Measurements from ENCODE around the gene VIPR2.
"Not testable (repeated sequence)": the region's sequence is repeated elsewhere in the genome, so short reads cannot be mapped to it uniquely, and the experiment has no call there.

The VIPR2 gene

GRCh38 chr7:159000070-159000469 is 144.6 kb downstream of the VIPR2 start:
- peaks cover 0 to 4% of the 10 kb centered on the region in 2 donors for H3K4me1 ChIP-seq (ENCODE audit: control insufficient read depth in 2 of 2, insufficient read depth in 1 of 2, low read depth in 1 of 2, low read length in 2 of 2)

GRCh38 chr7:158999496-158999895 is 145.2 kb downstream of the VIPR2 start:
- H3K36me3 ChIP-seq (replicated peaks in 1 of 2; ENCODE audit: control insufficient read depth in 2 of 2, insufficient read depth in 2 of 2, low read length in 2 of 2): no peaks in the 10 kb centered on the region
- H3K9me3 ChIP-seq (replicated peaks in 1 of 2; ENCODE audit: control insufficient read depth in 2 of 2, insufficient read depth in 1 of 2, low read depth in 1 of 2, low read length in 2 of 2): peaks cover 0 to 10% of the 10 kb centered on the region in 2 donors
- no peak overlapping the region for H3K18ac ChIP-seq (ENCODE audit: low read length)
- WGBS, 2 donors (ENCODE audit: extremely low coverage in 2 of 2, insufficient read length in 2 of 2, insufficient replicate concordance in 1 of 2): no CpG with 5 or more reads among the region's 21 CpGs
- no peak overlapping the region for H2BK120ac ChIP-seq (ENCODE audit: low read depth, low read length)
- H3K4me1 ChIP-seq (ENCODE audit: control insufficient read depth in 2 of 2, insufficient read depth in 1 of 2, low read depth in 1 of 2, low read length in 2 of 2): peaks cover 0 to 4% of the 10 kb centered on the region in 2 donors
- H3K4me3 ChIP-seq (ENCODE audit: low read length in 2 of 2): no peak overlapping the region
- H2BK15ac ChIP-seq (ENCODE audit: low read length): no peak overlapping the region
- H2AK5ac ChIP-seq (ENCODE audit: low read depth, low read length): no peak overlapping the region
- H2BK5ac ChIP-seq (ENCODE audit: low read length): no peak overlapping the region
- no peak overlapping the region for H3K4ac ChIP-seq (ENCODE audit: low read length)
- H4K91ac ChIP-seq (ENCODE audit: low read depth, low read length, poor library complexity): no peak overlapping the region
- H2BK12ac ChIP-seq (ENCODE audit: low read length): no peak overlapping the region
- H3K27ac ChIP-seq (replicated peaks; ENCODE audit: low read length): no peak overlapping the region
- H3K27me3 ChIP-seq (ENCODE audit: control insufficient read depth in 3 of 3, insufficient read depth in 3 of 3, low read depth in 1 of 3, low read length in 3 of 3): peaks cover 0 to 14% (median 4%) of the 10 kb centered on the region in 3 experiments
- H3K9ac ChIP-seq (ENCODE audit: low read depth, low read length, poor library complexity): no peak overlapping the region
- no peak for DNase-seq (ENCODE audit: low spot score)
- H3K14ac ChIP-seq (ENCODE audit: low read length): no peak overlapping the region
- no peak overlapping the region for H4K8ac ChIP-seq (ENCODE audit: low read depth, low read length)
- H2AFZ ChIP-seq (ENCODE audit: low read length): no peak overlapping the region
- H3K23ac ChIP-seq (ENCODE audit: low read depth, low read length, poor library complexity): no peak overlapping the region
- no peak overlapping the region for H3K4me2 ChIP-seq (ENCODE audit: insufficient read depth, low read length, poor library complexity, severe bottlenecking)
- no peaks in the 10 kb centered on the region for H3K79me1 ChIP-seq (ENCODE audit: low read depth, low read length)

More at GRCh38 chr7:159000070-159000469, 144.6 kb downstream of the VIPR2 start:
- H3K18ac ChIP-seq (ENCODE audit: low read length): no peak overlapping the region
- H3K9ac ChIP-seq (ENCODE audit: low read depth, low read length, poor library complexity): no peak overlapping the region
- H4K8ac ChIP-seq (ENCODE audit: low read depth, low read length): no peak overlapping the region
- H3K4ac ChIP-seq (ENCODE audit: low read length): no peak overlapping the region
- no peak overlapping the region for H3K4me3 ChIP-seq (ENCODE audit: low read length in 2 of 2)
- H2BK5ac ChIP-seq (ENCODE audit: low read length): no peak overlapping the region
- H3K27ac ChIP-seq (replicated peaks; ENCODE audit: low read length): no peak overlapping the region
- DNase-seq (ENCODE audit: low spot score): no peak
- no peak overlapping the region for H3K14ac ChIP-seq (ENCODE audit: low read length)
- no peak overlapping the region for H2BK120ac ChIP-seq (ENCODE audit: low read depth, low read length)
- peak overlapping the region; percentile 2 for H2AK5ac ChIP-seq (ENCODE audit: low read depth, low read length)
- H2BK12ac ChIP-seq (ENCODE audit: low read length): no peak overlapping the region
- H2AFZ ChIP-seq (ENCODE audit: low read length): no peak overlapping the region
- H4K91ac ChIP-seq (ENCODE audit: low read depth, low read length, poor library complexity): no peak overlapping the region
- WGBS, 2 donors (ENCODE audit: extremely low coverage in 2 of 2, insufficient read length in 2 of 2, insufficient replicate concordance in 1 of 2): no CpG with 5 or more reads among the region's 13 CpGs
- peaks cover 0 to 14% (median 4%) of the 10 kb centered on the region in 3 experiments for H3K27me3 ChIP-seq (ENCODE audit: control insufficient read depth in 3 of 3, insufficient read depth in 3 of 3, low read depth in 1 of 3, low read length in 3 of 3)
- H2BK15ac ChIP-seq (ENCODE audit: low read length): no peak overlapping the region
- no peak overlapping the region for H3K4me2 ChIP-seq (ENCODE audit: insufficient read depth, low read length, poor library complexity, severe bottlenecking)
- no peaks in the 10 kb centered on the region for H3K36me3 ChIP-seq (replicated peaks in 1 of 2; ENCODE audit: control insufficient read depth in 2 of 2, insufficient read depth in 2 of 2, low read length in 2 of 2)
- H3K79me1 ChIP-seq (ENCODE audit: low read depth, low read length): no peaks in the 10 kb centered on the region
- no peak overlapping the region for H3K23ac ChIP-seq (ENCODE audit: low read depth, low read length, poor library complexity)
- H3K9me3 ChIP-seq (replicated peaks in 1 of 2; ENCODE audit: control insufficient read depth in 2 of 2, insufficient read depth in 1 of 2, low read depth in 1 of 2, low read length in 2 of 2): peaks cover 0 to 10% of the 10 kb centered on the region in 2 donors

GRCh38 chr7:158998261-158998660 is 146.4 kb downstream of the VIPR2 start:
- not testable (repeated sequence) for H3K4me3 ChIP-seq (ENCODE audit: low read length in 2 of 2); DNase-seq (ENCODE audit: low spot score); H3K4me2 ChIP-seq (ENCODE audit: insufficient read depth, low read length, poor library complexity, severe bottlenecking); H2BK5ac ChIP-seq (ENCODE audit: low read length); H3K4ac ChIP-seq (ENCODE audit: low read length); H3K36me3 ChIP-seq (replicated peaks in 1 of 2; ENCODE audit: control insufficient read depth in 2 of 2, insufficient read depth in 2 of 2, low read length in 2 of 2); H3K18ac ChIP-seq (ENCODE audit: low read length); H3K27ac ChIP-seq (replicated peaks; ENCODE audit: low read length); H2AFZ ChIP-seq (ENCODE audit: low read length); H2BK15ac ChIP-seq (ENCODE audit: low read length); H4K91ac ChIP-seq (ENCODE audit: low read depth, low read length, poor library complexity); H3K23ac ChIP-seq (ENCODE audit: low read depth, low read length, poor library complexity); H3K79me1 ChIP-seq (ENCODE audit: low read depth, low read length); H3K4me1 ChIP-seq (ENCODE audit: control insufficient read depth in 2 of 2, insufficient read depth in 1 of 2, low read depth in 1 of 2, low read length in 2 of 2); H4K8ac ChIP-seq (ENCODE audit: low read depth, low read length); H2BK12ac ChIP-seq (ENCODE audit: low read length); H2AK5ac ChIP-seq (ENCODE audit: low read depth, low read length); H2BK120ac ChIP-seq (ENCODE audit: low read depth, low read length); H3K9ac ChIP-seq (ENCODE audit: low read depth, low read length, poor library complexity); H3K14ac ChIP-seq (ENCODE audit: low read length)
- WGBS, 2 donors (ENCODE audit: extremely low coverage in 2 of 2, insufficient read length in 2 of 2, insufficient replicate concordance in 1 of 2): no CpG with 5 or more reads among the region's 9 CpGs
- H3K27me3 ChIP-seq (ENCODE audit: control insufficient read depth in 3 of 3, insufficient read depth in 3 of 3, low read depth in 1 of 3, low read length in 3 of 3): peaks cover 4 to 20% (median 5%) of the 10 kb centered on the region in 3 experiments
- H3K9me3 ChIP-seq (replicated peaks in 1 of 2; ENCODE audit: control insufficient read depth in 2 of 2, insufficient read depth in 1 of 2, low read depth in 1 of 2, low read length in 2 of 2): peaks cover 0 to 13% of the 10 kb centered on the region in 2 donors

- Histone ChIP-seq H2AFZ (ENCODE audit: low read length) (no peak overlapping the region), H3K18ac (ENCODE audit: low read length) (peak overlapping the region; percentile 94), H3K23ac (ENCODE audit: low read depth, low read length, poor library complexity) (peak overlapping the region; percentile 92), H4K91ac (ENCODE audit: low read depth, low read length, poor library complexity) (no peak overlapping the region), H3K14ac (ENCODE audit: low read length) (peak overlapping the region; percentile 90), H2BK12ac (ENCODE audit: low read length) (no peak overlapping the region), H4K8ac (ENCODE audit: low read depth, low read length) (no peak overlapping the region), H2BK5ac (ENCODE audit: low read length) (peak overlapping the region; percentile 11), H3K9me3 (replicated peaks in 1 of 2; ENCODE audit: control insufficient read depth in 2 of 2, insufficient read depth in 1 of 2, low read depth in 1 of 2, low read length in 2 of 2) (peaks cover 0 to 11% of the 10 kb centered on the region in 2 donors), H3K27ac (replicated peaks; ENCODE audit: low read length) (no peak overlapping the region), H3K79me1 (ENCODE audit: low read depth, low read length) (no peaks in the 10 kb centered on the region), H3K4me1 (ENCODE audit: control insufficient read depth in 2 of 2, insufficient read depth in 1 of 2, low read depth in 1 of 2, low read length in 2 of 2) (peaks cover 0 to 4% of the 10 kb centered on the region in 2 donors), H3K4ac (ENCODE audit: low read length) (no peak overlapping the region), H3K4me3 (ENCODE audit: low read length in 2 of 2) (no peak overlapping the region), H2BK120ac (ENCODE audit: low read depth, low read length) (peak overlapping the region; percentile 52), H3K36me3 (replicated peaks in 1 of 2; ENCODE audit: control insufficient read depth in 2 of 2, insufficient read depth in 2 of 2, low read length in 2 of 2) (no peaks in the 10 kb centered on the region), H2BK15ac (ENCODE audit: low read length) (peak overlapping the region; percentile 77), H3K4me2 (ENCODE audit: insufficient read depth, low read length, poor library complexity, severe bottlenecking) (peak overlapping the region; percentile 64), H3K27me3 (ENCODE audit: control insufficient read depth in 3 of 3, insufficient read depth in 3 of 3, low read depth in 1 of 3, low read length in 3 of 3) (peaks cover 6 to 28% (median 12%) of the 10 kb centered on the region in 3 experiments), H3K9ac (ENCODE audit: low read depth, low read length, poor library complexity) (peak overlapping the region; percentile 54), H2AK5ac (ENCODE audit: low read depth, low read length) (peak overlapping the region; percentile 77)
- no peak for DNase-seq (ENCODE audit: low spot score)
- WGBS, 2 donors (ENCODE audit: extremely low coverage in 2 of 2, insufficient read length in 2 of 2, insufficient replicate concordance in 1 of 2): no CpG with 5 or more reads among the region's 22 CpGs
Observed at GRCh38 chr7:158997471-158997870, 147.2 kb downstream of the VIPR2 start.
